Right lobe of liver (tissue), 6 donors: ENCODE results near the gene KRT72. TPM values are rescaled to one million over a fixed set of nuclear protein-coding genes. Genes with fewer than 3 reads are reported as not detected.

Source experiments
- ATAC-seq, 4 donors: fragments of 200-7000 bp; cut with Tn5 transposase; one replicate each; pipeline ENCODE4 v1.9.1; 2020; ENCODE audit warnings: mild to moderate bottlenecking in 4 of 4, moderate library complexity in 4 of 4
- DNase-seq, 3 donors: peaks; one replicate each; pipeline ENCODE4 v3.0.0-alpha.2; 2020
- H3K27ac ChIP-seq, 3 donors: fragments of 200-600 bp; one replicate each; pipeline ENCODE4 v1.8.0; 2022
- H3K27me3 ChIP-seq, 2 donors: fragments of 200-600 bp; one replicate each; pipeline ENCODE4 v1.8.0; 2022
- H3K36me3 ChIP-seq, 4 donors: fragments of 200-600 bp; sonication (generic) in 1 of 4; one replicate each; pipeline versions ENCODE4 v1.5.1 to v1.8.0; 2017 to 2022; ENCODE audit warnings: control low read depth in 1 of 4
- H3K4me1 ChIP-seq, 4 donors: fragments of 200-600 bp; sonication (generic) in 1 of 4; one replicate each; pipeline versions ENCODE4 v1.5.1 to v1.8.0; 2017 to 2022; ENCODE audit warnings: control low read depth in 1 of 4
- H3K4me3 ChIP-seq, 3 donors: fragments of 200-600 bp; one replicate each; pipeline ENCODE4 v1.8.0; 2022
- H3K9me3 ChIP-seq, 4 donors: fragments of 200-600 bp; sonication (generic) in 1 of 4; one replicate each; pipeline versions ENCODE4 v1.5.1 to v1.8.0; 2017 to 2022; ENCODE audit warnings: control low read depth in 1 of 4
- POLR2A ChIP-seq: fragments of 450-650 bp; IDR thresholded peaks from one replicate; pipeline ENCODE4 v1.6.1; 2017; ENCODE audit warnings: antibody characterized with exemption, mild to moderate bottlenecking
- WGBS: methylation state at CpG from one replicate; pipeline ENCODE4 v1.1.6; 2018; ENCODE audit warnings: low coverage, low lambda C conversion rate; ENCODE audit not compliant: insufficient coverage; ENCODE audit errors: missing lambda C conversion rate; 5-methylcytosine and 5-hydroxymethylcytosine counted together
- intact Hi-C, 2 donors: fragments of 100-400 bp; cut with DNase I; formaldehyde crosslinking; loops; one replicate each; pipeline versions ENCODE4 v1.11.2 to v1.14.1; 2022
- total RNA-seq, 6 experiments: library from RNA; depleted of rRNA in 2 of 6; stranded (reverse); fragments of >200 nt in 2 of 6; fragmentation: NEBNext Ultra II Directional in 3 of 6; extraction: Animal tissue kit (Norgen Biotek cat#: 25700) in 3 of 6; gene quantifications; one replicate each; pipeline versions ENCODE4 v1.1.0 to v1.2.4, GENCODE V29; 2016 to 2023
- TF ChIP-seq, protein P1 (sequence below), 4 donors: fragments of 200-600 bp in 3 of 4; fragments of 450-650 bp in 1 of 4; IDR thresholded peaks; one replicate each; pipeline versions ENCODE4 v1.5.1 to v1.8.0; 2016 to 2022; ENCODE audit warnings: antibody characterized with exemption in 4 of 4, mild to moderate bottlenecking in 2 of 4
- donor health status: DM: no; HTN: yes; CAD: no.
- donor health status: DM: no; HTN: no; CAD: no.
- donor health status: DM: no; HTN: no; CAD: no.
- donor health status: DM: no; HTN: yes; CAD: no.
- donor health status: DM: no; HTN: yes; CAD: no.

Gene KRT72
- total RNA-seq, 6 experiments from 2014 or later, result not detected

DNA sequence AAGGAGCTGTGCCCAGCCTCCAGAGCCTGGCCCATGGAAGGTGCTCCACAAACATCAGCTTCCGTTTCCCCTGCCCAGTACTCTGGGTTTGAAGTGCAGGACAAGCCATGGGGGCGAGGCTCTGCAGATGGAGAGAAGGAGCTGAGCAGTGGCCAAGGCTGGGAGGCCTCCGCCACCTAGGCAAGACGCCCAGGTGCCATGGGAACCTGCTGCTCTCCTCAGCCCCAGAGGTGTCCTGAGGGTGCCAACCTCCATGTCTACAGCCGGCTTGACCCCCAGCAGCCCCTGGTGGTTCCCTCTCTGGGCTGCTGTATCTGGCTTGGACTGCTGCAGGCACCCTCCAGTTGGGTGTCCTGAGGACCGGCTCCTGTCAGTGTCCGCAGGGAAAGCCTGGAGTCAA lies 60.7 kb downstream of the KRT72 start:
- ATAC-seq (no peak), DNase-seq (no peak)
- no CpG with 5 or more reads among the region's 7 CpGs for WGBS
- Histone ChIP-seq H3K9me3 (no peaks in the 10 kb centered on the region), H3K27me3 (no peaks in the 10 kb centered on the region), H3K36me3 (no peaks in the 10 kb centered on the region), H3K4me1 (no peaks in the 10 kb centered on the region), H3K4me3 (no peak overlapping the region), H3K27ac (no peak overlapping the region)
- TF ChIP-seq, protein P1, sequence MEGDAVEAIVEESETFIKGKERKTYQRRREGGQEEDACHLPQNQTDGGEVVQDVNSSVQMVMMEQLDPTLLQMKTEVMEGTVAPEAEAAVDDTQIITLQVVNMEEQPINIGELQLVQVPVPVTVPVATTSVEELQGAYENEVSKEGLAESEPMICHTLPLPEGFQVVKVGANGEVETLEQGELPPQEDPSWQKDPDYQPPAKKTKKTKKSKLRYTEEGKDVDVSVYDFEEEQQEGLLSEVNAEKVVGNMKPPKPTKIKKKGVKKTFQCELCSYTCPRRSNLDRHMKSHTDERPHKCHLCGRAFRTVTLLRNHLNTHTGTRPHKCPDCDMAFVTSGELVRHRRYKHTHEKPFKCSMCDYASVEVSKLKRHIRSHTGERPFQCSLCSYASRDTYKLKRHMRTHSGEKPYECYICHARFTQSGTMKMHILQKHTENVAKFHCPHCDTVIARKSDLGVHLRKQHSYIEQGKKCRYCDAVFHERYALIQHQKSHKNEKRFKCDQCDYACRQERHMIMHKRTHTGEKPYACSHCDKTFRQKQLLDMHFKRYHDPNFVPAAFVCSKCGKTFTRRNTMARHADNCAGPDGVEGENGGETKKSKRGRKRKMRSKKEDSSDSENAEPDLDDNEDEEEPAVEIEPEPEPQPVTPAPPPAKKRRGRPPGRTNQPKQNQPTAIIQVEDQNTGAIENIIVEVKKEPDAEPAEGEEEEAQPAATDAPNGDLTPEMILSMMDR (IDR thresholded peaks at IDR 0.05), result no peak
- TF ChIP-seq POLR2A, result no peak
- intact Hi-C loops, result no loop called here

DNA sequence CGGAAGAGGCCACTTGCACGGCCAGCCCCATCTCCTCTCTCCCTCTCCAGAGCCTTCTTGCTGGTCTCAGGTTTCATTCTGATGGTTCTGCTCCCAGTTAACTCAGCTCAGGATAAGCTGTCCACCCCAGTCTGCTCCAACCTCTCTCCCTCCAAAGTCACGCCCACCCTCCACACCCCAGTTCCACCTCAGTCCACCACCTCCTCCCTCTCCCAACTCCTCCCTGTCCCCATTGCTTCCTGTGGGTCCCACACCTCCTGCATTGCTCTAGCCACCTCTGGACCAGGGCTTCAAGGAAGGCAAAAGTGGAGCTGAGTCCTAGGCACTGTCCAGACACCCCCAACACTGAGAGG lies 61.5 kb downstream of the KRT72 start:
- DNase-seq (peak in 1 of 3 donors; percentile 39), ATAC-seq (no peak)
- Histone ChIP-seq H3K4me1 (no peaks in the 10 kb centered on the region), H3K9me3 (no peaks in the 10 kb centered on the region), H3K36me3 (no peaks in the 10 kb centered on the region), H3K27me3 (no peaks in the 10 kb centered on the region), H3K27ac (no peak overlapping the region), H3K4me3 (no peak overlapping the region)
- intact Hi-C loops, result no loop called here
- no CpG with 5 or more reads among the region's 3 CpGs for WGBS
- no peak for TF ChIP-seq POLR2A
- TF ChIP-seq, protein P1 (IDR thresholded peaks at IDR 0.05), result no peak

DNA sequence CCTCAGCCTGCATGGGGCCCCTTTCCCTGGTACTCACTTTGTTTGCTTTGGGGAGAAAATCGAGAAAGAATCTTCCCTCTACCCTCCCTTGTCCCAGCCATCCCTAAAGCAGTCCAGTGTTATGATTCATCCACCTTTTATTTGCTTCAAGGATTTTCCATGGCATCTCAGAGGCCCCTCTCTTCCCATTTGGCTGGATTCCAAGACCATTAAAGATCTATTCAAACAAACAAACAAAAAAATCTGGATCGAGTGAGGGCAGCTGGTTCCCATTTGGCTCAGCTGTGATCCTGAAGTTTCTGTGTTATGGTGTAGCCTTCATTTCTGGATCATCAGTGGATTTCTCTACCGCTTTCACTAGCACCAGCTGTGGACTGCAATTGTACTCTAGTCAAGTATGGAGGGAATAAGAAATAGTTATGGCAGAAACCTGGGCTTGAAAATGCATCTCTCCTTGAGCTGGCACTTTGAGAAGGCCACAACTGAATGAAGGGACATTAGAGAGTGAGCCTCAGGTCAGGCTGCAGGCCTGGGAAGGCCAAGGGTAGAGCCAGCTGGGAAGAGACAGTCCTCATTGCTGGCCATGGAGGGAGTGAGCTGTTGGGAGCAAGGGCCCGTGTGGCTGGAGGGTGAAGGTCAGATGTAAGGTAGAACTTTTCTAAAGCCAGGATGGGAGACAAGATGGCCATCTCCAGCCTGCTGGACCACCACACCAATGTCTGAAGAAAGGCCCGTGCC lies 62.0 kb downstream of the KRT72 start:
- DNase-seq (peak in 1 of 3 donors; percentile 19), ATAC-seq (no peak)
- Histone ChIP-seq H3K27me3 (no peaks in the 10 kb centered on the region), H3K27ac (no peak overlapping the region), H3K36me3 (no peaks in the 10 kb centered on the region), H3K4me1 (no peaks in the 10 kb centered on the region), H3K4me3 (no peak overlapping the region), H3K9me3 (no peaks in the 10 kb centered on the region)
- TF ChIP-seq POLR2A, result no peak
- TF ChIP-seq, protein P1 (IDR thresholded peaks at IDR 0.05), result no peak
- 48% methylated on average over 4 of the region's 5 CpGs for WGBS
- intact Hi-C loops, result no loop called here

DNA sequence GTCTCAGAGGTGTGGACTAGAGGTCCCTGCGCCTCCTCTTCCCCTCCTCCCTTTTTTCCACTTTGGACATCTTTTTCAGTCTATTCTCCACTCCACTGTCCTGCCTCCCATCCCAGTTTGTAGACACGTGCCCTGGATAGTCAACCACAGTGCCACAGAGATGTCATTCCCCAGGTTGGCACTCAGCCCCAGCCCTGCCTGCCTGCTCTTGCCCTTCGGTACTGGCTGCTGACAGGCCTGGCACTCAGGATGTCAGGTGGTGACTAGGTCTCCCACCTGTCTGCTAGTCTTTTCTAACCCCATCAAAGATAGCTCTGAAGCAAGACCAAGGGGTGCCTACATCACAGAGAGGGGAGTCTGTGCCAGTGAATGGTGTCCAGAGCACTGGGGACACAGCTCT lies 64.2 kb downstream of the KRT72 start:
- intact Hi-C loops, result no loop called here
- no peak for TF ChIP-seq POLR2A
- TF ChIP-seq, protein P1 (IDR thresholded peaks at IDR 0.05), result no peak

More for the DNA sequence above, 64.2 kb downstream of the KRT72 start:
- 60% methylated on average over 2 of the region's 3 CpGs for WGBS
- no peak for ATAC-seq
- DNase-seq, result peak in 1 of 3 donors; percentile 51
- H3K4me1 ChIP-seq, result no peaks in the 10 kb centered on the region
- no peak overlapping the region for H3K27ac ChIP-seq
- H3K4me3 ChIP-seq, result no peak overlapping the region
- H3K27me3 ChIP-seq, result no peaks in the 10 kb centered on the region
- no peaks in the 10 kb centered on the region for H3K9me3 ChIP-seq
- no peaks in the 10 kb centered on the region for H3K36me3 ChIP-seq

Other genes starting within 250 kb of the KRT72 start
- gene KRT85, start 234.0 kb downstream of the KRT72 start, total RNA-seq, result not detected
- not detected for gene KRT84, start 215.8 kb downstream of the KRT72 start, total RNA-seq
- not detected for gene KRT82, start 195.1 kb downstream of the KRT72 start, total RNA-seq
- gene KRT75, start 167.1 kb downstream of the KRT72 start, total RNA-seq, result not detected
- under 1 TPM in 1 of 6 experiments, not detected in 5; 0.13 TPM for gene KRT6B, start 149.3 kb downstream of the KRT72 start, total RNA-seq
- gene KRT6C, start 127.7 kb downstream of the KRT72 start, total RNA-seq, result under 1 TPM in 1 of 6 experiments, not detected in 5; 0.15 TPM
- 1 to 10 TPM in 1 of 6 experiments, not detected in 5; 1.2 TPM for gene KRT6A, start 108.2 kb downstream of the KRT72 start, total RNA-seq
- gene KRT5, start 81.1 kb downstream of the KRT72 start, total RNA-seq, result under 1 TPM in 1 of 6 experiments, not detected in 5; 0.66 TPM
- not detected for gene KRT71, start 48.3 kb downstream of the KRT72 start, total RNA-seq
- not detected for gene KRT74, start 27.6 kb downstream of the KRT72 start, total RNA-seq
- gene KRT73, start 17.1 kb upstream of the KRT72 start, total RNA-seq, result not detected
- not detected for gene KRT2, start 50.7 kb upstream of the KRT72 start, total RNA-seq
- gene KRT1, start 78.9 kb upstream of the KRT72 start, total RNA-seq, result not detected
- gene KRT77, start 102.1 kb upstream of the KRT72 start, total RNA-seq, result not detected
- not detected for gene KRT76, start 175.9 kb upstream of the KRT72 start, total RNA-seq
- not detected for gene KRT3, start 194.7 kb upstream of the KRT72 start, total RNA-seq
- not detected for gene KRT4, start 212.7 kb upstream of the KRT72 start, total RNA-seq
- not detected for gene KRT79, start 232.8 kb upstream of the KRT72 start, total RNA-seq
- not detected for gene KRT78, start 247.5 kb upstream of the KRT72 start, total RNA-seq